Measurements from ENCODE around the gene HMGN1.

HMGN1 gene

DNA sequence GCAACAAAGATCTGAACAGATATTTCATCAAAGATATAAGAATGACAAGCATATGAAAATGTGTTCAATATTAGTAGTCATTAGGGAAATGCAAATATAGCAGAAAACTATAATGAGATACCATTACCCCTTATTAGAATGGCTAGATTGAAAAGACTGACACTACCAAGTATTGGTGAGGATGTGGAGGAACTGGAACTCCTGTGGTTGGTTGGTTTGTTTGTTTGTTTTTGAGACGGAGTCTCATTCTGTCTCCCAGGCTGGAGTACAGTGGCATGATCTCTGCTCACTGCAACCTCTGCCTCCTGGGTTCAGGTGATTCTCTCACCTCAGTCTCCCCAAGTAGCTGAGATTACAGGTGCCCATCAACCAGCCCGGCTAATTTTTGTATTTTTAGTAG lies 18.9 kb upstream of the HMGN1 start:
- no peak for DNase-seq

DNA sequence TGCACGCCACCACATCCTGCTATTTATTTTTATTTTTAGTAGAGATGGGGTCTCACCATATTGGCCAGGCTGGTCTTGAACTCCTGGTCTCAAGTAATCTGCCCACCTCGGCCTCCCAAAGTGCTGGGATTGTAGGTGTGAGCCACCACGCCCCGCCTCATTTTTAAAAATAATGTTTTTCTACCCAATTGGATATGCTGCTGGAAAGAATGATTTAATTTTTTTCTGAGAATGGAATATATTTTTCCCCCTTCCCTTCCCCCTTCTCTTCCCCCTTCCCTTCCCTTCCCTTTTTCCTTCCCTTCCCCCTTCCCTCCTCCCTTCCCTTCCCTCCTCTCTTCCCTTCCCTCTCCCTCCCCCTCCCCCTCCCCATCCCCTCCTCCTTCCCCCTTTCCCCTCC lies 17.7 kb upstream of the HMGN1 start:
- DNase-seq: no peak

DNA sequence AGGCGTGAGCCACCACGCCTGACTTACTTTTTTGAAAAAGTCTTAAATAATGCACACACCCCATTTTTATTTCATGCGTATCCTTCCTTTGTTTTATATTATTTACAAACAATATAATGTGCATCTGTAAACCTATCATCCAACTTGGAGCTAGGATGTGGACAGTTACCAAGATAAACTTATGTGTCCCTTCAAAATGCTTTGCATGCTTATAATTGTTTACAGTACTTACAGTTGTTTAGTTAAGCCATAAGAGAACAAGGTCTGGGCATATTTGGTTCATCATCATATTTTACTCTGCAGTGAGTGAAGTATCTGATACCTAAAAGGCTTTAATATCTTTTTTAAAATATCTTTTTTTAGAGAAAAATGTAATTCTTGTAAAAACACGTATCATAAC lies 16.1 kb upstream of the HMGN1 start:
- no peak for DNase-seq

DNA sequence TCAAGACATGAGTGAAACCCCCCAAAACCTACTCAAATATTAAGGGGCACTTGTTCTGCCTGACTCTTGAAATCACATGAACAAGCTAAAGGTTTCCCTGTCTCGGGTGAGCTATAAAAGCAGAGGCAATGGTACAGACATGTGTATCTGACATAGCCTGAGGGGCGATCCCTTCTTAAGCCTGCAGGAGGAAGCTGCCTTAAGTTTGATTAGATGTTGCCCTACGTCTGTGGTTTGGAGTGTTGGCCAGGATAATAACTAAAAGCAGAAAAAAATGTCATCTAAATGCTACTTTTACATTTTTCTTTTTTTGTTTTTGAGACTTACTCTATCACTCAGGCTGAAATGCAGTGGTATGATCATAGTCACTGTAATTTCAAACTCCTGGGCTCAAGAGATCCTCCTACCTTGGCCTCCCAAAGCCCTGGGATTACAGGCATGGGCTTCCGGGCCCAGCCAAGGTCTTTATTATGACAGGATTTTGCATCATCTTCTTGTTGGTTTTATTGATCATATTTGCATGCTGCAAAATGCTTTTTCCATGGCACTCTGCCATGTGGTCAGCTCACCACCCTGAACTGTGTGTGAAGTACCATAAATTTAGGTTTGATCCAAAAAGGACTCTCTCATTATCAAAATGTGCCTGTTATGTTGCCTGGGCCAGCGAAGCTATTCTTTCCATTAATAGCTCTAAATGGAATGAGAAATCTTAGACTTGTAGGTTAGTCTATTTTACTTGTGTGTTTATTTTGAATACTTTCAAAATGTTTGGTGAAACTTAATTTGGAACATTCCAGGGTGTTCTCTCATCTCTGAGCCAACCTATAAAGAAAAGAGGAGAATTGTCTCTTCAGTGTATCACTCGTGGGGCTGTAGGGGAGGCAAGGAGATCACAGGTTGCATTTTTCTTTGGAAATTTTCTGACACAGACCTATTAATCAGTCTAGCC lies 15.0 kb upstream of the HMGN1 start:
- no peak for DNase-seq

DNA sequence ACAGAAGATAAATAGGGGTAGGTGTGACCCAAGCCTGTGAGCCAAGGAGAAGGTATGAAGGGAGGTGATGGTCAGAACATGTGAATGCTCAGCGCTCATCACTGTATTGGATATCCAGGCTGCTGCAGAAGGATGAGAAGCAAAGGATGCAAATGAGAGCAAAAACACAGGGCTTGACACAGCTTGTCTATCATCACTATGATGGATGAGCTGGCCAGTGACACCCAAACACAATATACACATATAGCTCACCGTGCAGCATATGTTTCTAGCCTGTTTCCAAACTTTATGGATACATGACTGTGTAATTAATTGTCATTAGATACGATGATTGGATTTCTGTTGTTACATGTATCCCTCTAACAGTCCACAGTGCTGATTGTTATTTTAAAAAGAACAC lies 13.8 kb upstream of the HMGN1 start:
- no peak for DNase-seq

DNA sequence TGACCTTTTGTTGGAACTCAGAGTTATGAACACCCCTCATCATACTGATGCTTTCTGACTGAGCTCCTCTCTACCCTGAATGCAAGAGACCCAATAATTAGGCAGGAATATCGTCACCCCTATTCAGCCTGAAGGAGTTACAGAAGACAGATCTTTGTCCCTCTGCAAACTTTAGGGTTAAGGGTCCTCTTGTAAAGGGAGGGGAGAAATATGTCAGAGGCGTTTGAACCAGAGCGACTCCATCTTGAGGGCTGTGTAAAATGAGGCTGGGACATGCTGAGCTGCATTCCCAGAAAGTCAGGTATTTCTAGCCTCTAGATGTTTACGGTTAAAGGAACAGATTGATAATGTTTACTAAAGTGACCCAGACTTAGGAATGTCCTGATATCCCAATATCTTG lies 10.5 kb upstream of the HMGN1 start:
- DNase-seq: no peak

DNA sequence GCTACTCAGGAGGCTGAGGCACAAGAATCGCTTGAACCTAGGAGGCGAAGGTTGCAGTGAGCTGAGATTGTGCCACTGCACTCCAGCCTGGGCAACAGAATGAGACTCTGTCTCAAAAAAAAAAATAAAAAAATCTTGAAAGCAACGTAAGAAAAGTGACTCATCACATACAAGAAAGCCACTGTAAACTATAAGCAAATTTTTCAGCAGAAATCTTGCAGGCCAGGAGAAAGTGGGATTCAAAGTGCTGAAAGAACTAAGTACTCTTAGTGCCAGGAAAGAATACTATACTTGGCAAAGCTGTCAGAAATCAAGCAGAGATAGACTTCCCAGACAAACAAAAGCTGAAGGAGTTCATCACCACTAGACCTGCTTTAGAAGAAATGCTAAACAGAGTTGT lies 4.4 kb upstream of the HMGN1 start:
- DNase-seq: no peak

DNA sequence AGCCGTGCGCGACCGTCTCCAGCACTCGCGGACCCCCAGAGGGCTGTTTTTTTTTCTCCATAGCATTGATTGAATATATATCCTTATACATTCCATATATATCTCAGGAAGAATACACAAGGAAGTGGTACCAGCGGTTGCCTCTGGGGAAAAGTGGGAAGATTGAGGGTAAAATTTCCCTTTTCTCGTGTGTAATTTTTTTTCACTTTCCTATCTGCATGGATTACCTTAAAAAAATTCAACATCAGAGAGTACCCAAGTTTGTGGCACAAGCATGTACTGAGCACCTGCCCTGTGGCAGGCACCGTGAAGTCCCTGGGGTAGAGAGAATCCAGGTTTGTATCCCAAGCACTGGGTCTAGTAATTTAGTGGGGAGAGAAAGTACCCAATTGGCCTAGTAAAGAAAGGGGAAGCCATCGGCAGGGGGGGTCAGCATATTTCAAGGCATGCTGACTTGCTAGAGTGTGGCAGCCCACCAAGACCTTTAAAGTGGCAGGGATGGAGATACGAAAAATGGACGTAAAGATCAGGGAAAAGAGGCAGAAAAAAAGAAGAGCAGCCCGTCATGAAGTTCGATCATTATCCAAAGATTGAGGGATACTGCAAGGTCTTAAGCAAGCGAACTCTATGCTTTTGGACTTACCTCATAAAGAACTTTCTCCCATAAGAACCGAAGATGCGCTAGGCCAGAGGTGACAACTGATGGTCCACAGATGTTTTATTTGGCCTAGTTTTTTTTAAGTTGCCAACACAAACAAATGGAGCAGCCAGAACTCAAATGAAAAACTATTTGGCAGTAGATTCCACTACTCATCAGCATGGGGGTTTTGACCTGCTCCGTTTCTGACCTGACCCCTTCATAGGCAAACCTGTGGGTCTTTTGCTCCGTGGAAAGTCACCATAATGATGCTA lies 1.5 kb upstream of the HMGN1 start:
- DNase-seq: no peak

DNA sequence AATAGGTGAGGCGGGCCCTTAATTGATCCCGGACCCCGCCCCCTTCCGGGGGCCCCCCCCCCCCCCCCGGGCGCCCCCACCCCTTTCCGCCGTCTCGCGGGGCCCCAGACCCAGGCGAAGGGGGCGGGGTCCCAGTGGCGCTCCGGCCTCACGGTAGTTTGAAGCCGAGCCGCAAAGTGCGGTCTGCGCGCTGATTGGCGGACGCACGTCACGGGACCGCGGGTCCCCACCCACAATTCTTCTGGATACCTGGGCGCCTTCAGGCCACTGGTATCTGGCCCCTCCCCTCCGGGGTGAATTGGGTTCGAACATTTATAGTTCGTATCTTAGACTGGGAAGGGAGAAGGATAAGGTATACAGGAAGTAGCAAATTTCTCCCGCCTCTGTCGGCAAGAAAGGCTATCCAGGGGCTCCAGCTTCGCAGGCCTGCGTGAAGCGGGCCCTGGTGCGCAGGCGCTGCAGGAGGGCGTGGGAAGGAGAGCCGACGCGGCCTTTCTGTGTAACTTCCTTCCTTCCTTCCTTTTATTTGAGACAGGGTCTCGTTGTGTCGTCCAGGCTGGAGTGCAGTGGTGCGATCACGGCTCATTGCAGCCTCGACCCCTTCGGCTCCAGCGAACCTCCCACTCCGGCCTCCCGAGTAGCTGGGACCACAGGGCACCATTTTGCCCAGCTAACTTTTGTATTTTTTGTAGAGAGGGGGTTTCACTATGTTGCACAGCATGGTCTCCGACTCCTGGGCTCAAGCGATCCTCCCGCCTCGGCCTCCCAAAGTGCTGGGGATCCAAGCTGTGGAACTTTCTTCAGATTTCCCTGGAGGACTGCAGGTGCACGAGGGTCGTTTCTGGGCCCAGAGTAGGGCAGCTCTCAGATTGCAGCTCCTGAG lies 564 bp upstream of the HMGN1 start:
- DNase-seq: peak; percentile 89 to 90

DNA sequence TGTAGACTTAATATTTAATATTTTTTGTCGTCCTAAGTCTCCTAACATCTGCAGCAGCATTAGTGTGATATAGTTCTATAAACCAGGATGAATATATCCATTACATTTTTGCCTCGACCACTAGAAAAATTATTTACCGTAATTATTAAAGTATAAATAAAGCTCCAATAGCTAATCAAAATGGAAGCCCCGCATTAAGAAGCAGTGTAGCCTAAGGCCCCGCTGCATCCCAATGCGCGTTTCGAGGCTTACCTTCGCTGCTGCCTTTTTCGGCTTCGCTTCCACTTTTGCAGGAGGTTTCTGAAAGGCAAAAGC lies 891 bp downstream of the HMGN1 start:
- no peak for DNase-seq

DNA sequence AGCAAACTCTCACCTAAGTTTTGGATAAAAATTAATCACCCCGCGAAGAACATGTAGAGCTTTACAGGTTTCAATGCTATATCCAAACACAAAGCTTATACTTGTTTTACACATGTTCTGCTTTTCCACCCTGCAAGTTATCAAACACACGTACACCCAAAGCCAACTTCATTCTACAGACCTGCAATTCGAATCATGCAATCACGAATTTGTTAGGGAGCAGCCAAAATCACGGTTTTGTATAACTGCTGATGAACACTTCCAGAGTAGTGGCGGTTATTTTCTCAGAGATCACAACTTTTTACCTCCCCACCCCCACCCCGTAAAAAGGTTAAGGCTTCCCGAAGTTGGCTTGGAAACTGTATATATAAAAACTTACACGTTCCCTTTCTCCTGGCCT lies 1.4 kb downstream of the HMGN1 start:
- DNase-seq: no peak

DNA sequence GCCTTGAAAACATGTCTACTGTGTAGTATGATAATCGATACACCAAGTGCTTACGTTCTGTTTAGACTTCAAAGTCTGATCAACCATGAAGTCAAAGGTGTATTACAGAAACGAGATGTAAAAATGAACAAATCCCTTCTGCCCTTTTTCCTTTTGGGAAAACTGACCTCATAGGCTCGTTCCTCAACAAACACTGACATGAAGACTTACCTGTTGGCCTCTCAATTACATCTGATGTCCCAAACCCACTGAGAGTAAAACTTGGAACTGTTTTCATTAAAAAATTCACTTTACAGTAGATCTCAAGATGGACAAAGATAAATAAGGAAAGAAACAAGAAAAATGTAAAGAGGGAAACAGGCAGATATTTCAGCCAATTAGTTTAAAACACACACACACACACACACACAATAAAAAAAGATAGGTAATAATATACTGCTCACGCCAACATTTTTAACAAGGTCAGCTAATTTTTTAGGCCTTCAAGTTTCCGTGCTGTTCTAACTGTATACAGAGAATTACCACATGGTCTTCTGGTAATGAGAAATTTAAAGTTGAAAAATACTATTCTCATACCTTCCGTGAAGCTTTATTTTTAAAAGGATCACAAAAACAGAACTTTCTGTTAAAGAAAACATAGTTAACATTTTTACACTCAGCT lies 2.1 kb downstream of the HMGN1 start:
- no peak for DNase-seq

DNA sequence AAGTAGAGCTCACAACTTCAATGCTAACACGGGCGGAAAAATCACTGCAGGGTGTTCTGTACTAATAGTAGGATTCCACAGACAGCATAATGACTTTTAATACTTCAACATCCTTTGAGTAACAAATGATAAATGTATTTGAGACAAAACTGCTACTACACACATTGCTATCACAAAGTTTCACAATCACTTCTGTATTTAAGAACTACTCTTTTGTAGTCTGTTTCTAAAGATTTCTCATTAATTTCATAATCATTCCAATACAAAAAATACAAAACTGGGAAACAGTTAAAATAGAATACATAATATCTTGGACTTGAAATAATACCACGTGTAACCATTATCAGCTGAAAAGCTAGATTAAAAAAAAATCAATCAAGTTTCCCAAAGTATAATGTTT lies 2.7 kb downstream of the HMGN1 start:
- DNase-seq: no peak

DNA sequence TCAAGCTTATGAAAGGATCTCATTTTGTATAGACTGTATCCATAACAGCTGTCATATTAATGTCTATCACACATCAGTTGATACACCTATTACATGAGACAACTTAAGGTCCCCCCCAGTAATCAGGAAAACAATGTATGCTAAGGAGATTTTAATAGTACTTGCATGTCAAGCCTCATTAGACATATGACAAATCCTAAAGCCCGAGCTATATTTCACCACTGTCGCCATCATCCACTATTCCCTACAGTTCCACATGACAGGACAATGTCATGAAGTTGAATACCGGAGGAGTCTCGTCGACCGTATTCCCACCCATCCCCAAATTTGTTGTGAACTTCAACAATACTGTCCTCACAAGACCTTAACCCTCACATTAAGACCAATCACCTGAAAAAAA lies 3.4 kb downstream of the HMGN1 start:
- DNase-seq: no peak

DNA sequence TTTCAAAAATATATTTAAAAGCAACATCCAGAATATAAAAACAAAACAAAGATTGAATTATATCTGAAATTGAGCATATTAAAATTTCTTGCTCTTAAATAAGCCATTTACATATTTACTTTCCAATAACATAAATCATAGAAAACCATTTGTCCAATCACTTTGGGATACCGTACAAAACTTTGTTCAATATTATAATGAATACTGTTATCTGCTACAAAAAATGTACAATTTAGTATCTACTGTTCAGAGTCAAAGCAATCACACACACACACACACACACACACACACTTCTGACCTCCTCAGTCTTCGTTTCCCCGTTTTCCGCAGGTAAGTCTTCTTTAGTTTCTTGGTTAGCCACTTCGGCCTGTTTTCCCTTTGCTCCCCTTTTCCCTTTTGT lies 4.0 kb downstream of the HMGN1 start:
- no peak for DNase-seq

DNA sequence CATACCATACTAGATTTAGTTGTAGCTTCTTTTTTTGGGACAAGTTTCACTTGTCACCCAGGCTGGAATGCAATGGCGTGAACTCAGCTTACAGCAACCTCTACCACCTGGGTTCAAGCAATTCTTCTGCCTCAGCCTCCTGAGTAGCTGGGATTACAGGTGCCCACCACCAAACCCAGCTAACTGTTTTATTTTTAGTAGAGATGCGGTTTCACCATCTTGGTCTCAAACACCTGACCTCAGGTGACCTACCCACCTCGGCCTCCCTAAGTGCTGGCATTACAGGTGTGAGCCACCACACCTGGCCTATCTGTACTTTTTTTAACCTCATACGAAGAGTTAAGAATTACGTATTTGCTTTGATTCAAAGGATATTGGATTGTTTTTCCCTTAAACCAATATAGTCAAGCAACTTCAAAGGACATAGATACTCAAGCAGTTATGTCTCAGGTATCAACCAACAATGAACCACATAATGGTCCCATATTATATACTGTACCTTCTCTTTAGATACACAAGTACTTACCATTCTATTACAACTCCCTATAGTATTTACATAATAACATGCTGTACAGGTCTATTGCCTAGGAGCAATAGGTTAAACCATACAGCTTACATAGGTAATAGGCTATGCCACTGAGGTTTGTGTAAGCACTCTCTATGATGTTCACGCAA lies 7.5 kb downstream of the HMGN1 start:
- DNase-seq: no peak

DNA sequence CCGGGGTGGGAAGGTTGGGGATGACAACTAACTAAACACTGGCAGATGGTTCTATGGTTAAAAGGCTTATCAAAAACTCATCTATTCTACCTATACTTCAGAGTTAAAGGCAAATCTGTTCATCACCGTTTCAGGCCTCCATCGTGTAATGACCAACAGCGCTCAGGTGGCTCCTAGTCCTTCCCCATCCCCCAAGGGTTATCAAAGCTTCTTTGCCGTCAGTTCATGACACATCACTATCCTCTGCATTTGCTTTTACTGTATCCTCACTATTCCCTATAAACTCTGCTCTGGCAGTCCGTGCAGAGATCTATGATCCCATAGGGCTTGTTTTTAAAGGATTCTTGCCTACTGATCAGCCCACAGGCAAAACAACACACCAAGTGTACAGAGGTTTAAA lies 8.2 kb downstream of the HMGN1 start:
- no peak for DNase-seq

DNA sequence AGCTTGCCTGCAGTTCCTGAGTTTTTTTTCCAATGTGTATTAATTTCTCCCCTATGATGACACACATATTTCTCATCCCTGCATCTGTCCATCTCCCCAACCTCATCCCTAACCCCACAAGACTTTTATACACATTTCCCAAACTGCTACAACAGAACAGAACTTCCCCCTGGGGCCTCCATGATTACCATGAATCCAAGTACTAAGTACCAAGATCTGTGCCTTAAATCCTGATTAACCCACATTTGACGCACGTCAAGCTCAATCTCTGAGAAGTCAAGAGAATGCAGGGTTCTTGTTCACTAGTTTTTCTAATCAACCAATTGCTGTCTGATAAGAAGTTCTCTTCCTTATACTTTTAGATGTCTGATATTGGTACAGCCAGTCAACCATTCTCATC lies 9.7 kb downstream of the HMGN1 start:
- DNase-seq: no peak

DNA sequence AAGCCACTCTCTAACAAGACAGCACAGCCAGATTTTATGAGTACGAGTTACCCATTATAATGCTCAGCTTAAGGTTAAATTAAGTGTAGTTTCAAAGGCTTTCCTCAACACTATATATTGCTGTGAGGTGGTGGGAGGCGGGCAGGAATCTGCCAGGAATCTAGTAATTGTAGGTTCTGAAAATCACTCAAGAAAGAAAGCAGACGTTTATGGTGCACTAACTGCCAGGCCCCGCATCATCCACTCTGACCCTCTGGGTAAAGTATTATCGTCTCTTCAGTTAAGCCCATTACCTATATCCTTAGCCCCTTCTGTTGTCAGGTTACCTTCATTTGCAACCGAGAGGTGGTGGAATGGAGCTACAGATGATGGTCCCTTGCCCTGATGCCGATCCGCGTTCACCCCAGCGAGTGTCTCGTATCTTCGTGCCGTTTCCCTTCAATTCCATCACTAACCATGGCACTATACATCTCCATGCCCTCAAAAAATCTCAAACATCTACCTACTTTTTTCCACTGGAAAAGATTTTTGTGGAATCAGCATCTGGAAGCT lies 12.4 kb downstream of the HMGN1 start:
- no peak for DNase-seq

DNA sequence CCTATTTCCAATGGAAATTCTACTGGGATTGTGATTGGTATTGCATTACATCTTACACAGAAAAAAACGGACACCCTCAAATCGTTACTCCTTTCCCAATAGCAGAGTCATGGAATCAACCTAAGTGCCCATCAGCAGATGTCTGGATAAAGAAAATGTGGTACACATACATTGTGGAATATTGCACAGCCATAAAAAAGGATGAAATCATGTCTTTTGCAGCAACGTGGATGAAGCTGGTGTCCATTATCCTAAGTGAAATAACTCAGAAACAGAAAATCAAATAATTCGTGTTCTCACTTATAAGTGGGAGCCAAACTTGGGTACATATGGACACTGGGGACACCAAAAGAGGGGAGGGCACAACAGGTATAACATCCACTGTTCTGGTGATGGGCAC lies 14.3 kb downstream of the HMGN1 start:
- no peak for DNase-seq

DNA sequence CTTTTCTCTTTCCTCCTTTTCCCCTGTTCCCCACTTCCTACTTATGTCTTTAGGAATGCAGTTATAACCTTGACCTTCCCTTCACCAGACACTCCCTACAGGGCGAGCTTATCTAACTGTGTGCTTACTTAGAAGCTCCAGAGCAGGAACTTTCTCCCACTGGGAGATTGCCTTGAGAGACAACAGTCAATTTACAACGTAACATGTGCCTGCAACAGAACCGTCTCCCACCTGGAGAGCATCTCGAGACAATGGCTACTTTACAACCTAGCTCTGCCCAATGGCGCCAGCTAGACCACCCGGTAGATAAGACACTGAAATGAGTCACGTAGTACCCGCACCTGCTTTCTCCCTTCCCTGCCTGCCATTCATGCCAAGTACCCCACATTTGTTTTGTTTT lies 16.7 kb downstream of the HMGN1 start:
- no peak for DNase-seq

DNA sequence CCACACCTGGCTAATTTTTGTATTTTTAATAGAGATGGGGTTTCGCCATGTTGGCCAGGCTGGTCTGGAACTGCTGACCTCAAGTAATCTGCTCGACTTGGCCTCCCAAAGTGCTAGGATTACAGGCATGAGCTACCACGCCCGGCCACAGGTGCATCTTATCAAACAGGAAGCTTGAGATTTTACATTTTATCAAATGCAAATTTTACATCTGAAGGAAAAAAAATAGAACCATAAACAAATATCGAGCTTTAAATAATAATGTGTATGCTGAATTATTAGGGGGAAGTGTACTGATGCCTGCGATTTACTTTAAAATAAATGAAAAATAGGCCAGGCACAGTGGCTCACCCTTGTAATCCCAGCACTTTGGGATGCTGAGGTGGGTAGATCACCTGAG lies 18.9 kb downstream of the HMGN1 start:
- no peak for DNase-seq
